ENCODE measurements around the gene ODAD3.

- TF ChIP-seq CTCF (IDR thresholded peaks at IDR 0.05; ENCODE audit: borderline replicate concordance, extremely low read depth, low read length, poor library complexity, severe bottlenecking) (no peak), EZH2 (IDR thresholded peaks at IDR 0.05; ENCODE audit: borderline replicate concordance, low read depth, low read length, severe bottlenecking) (no peak)
Observed at GRCh38 chr19:11448410-11448809, 13.5 kb upstream of the ODAD3 start.

Measured in DND-41 (cell line).